GM12878 (cell line): Measurements from ENCODE around the gene PLCG2. TPM values are rescaled to one million over a fixed set of nuclear protein-coding genes. Genes with fewer than 3 reads are reported as not detected.

ENCODE experiments used
- BCL3 ChIP-seq: IDR thresholded peaks from 2 replicates; pipeline ENCODE4 v1.6.1; 2011; ENCODE audit warnings: borderline replicate concordance, low read depth, mild to moderate bottlenecking, moderate library complexity, low read length; ENCODE audit not compliant: insufficient read depth, poor library complexity, severe bottlenecking
- E2F4 ChIP-seq: IDR thresholded peaks from 2 replicates; pipeline ENCODE4 v1.6.1; 2012; ENCODE audit warnings: low read depth, low read length, improper control_type of control experiment
- ESRRA ChIP-seq: IDR thresholded peaks from 2 replicates; pipeline ENCODE4 v1.6.1; 2012; ENCODE audit warnings: mild to moderate bottlenecking, low read length, improper control_type of control experiment
- MLLT1 ChIP-seq: fragments of 450-650 bp; IDR thresholded peaks from 2 replicates; pipeline ENCODE4 v1.6.1; 2016; ENCODE audit warnings: mild to moderate bottlenecking
- NR2C2 ChIP-seq: IDR thresholded peaks from 2 replicates; pipeline ENCODE4 v1.6.1; 2011; ENCODE audit warnings: borderline replicate concordance, low read depth; ENCODE audit not compliant: control insufficient read depth, insufficient read length
- PAX8 ChIP-seq: fragments of 450-650 bp; IDR thresholded peaks from 2 replicates; pipeline ENCODE4 v1.6.1; 2017; ENCODE audit warnings: mild to moderate bottlenecking, moderate library complexity
- POLR2A ChIP-seq: IDR thresholded peaks from 2 replicates; pipeline ENCODE4 v1.6.1; 2011; ENCODE audit warnings: low read depth, mild to moderate bottlenecking, low read length
- RB1 ChIP-seq: fragments of 450-650 bp; formaldehyde crosslinking; IDR thresholded peaks from 2 replicates; pipeline ENCODE4 v1.6.1; 2017; ENCODE audit warnings: mild to moderate bottlenecking, borderline replicate concordance
- RELB ChIP-seq: fragments of 450-650 bp; IDR thresholded peaks from 2 replicates; pipeline ENCODE4 v1.6.1; 2017; ENCODE audit warnings: low read depth, mild to moderate bottlenecking, moderate library complexity
- polyA plus RNA-seq, 11 experiments: library from polyadenylated mRNA; depleted of rRNA in 4 of 11; unstranded in 6 of 11; stranded (reverse) in 5 of 11; fragments of >200 nt; fragmentation: Nextera tagmentation in 4 of 11; fragmentation: Illumina TruSeq in 1 of 11; extraction: Ambion mirVana in 4 of 11; extraction: Trizol in 1 of 11; gene quantifications; 1 replicate in 1 of 11; 2 replicates in 10 of 11; pipeline versions ENCODE4 v1.2.1 to v1.2.3, GENCODE V29; 2011 to 2016; ENCODE audit warnings: inconsistent platforms in 2 of 11, missing spikeins in 2 of 11, low read depth in 1 of 11
- total RNA-seq, 4 experiments: library from RNA; depleted of rRNA in 3 of 4; stranded (reverse); fragments of >200 nt in 3 of 4; fragmentation: Illumina TruSeq in 1 of 4; extraction: Trizol in 1 of 4; gene quantifications; 2 replicates each; pipeline versions ENCODE4 v1.2.1 to v1.2.3, GENCODE V29; 2013 to 2021

The PLCG2 gene
- total and polyA plus RNA-seq, 10 of the 15 experiments (the other 5 are each of a cell fraction or from before 2014, with no cell fraction given), result 47.6 to 256 (median 149) TPM

GRCh38 chr16:81738783-81739496, 40.2 kb upstream of the PLCG2 start (continued):
- TF ChIP-seq E2F4 (no peak), ESRRA (no peak), RELB (no peak), RB1 (no peak), NR2C2 (no peak), BCL3 (no peak), MLLT1 (peak; percentile 71), POLR2A (peak; percentile 48; the same call in 1 of the 2 replicates), PAX8 (no peak)
